Smooth muscle cell (in vitro differentiated cells): Measurements from ENCODE around the gene C16orf46. TPM values are rescaled to one million over a fixed set of nuclear protein-coding genes. Genes with fewer than 3 reads are reported as not detected.

Experiments used
- DNase-seq: peaks from one replicate; lab custom pipeline; 2025; ENCODE audit not compliant: unreplicated experiment; lab: John Stamatoyannopoulos, UW
- H2AFZ ChIP-seq: fragments of 200-600 bp; sonication (generic); 2 replicates; pipeline ENCODE4 v1.6.0; 2016; ENCODE audit warnings: antibody characterized with exemption, low read depth, mild to moderate bottlenecking
- H3F3A ChIP-seq: fragments of 200-600 bp; sonication (generic); 2 replicates; pipeline ENCODE4 v1.6.0; 2017; ENCODE audit warnings: antibody characterized with exemption, low read depth
- H3K27ac ChIP-seq: fragments of 200-600 bp; sonication (generic); 2 replicates; pipeline ENCODE4 v1.5.1; 2016; ENCODE audit warnings: low read depth, mild to moderate bottlenecking
- H3K27me3 ChIP-seq: fragments of 200-600 bp; sonication (generic); 2 replicates; pipeline ENCODE4 v1.6.1; 2016; ENCODE audit warnings: low read depth, mild to moderate bottlenecking
- H3K36me3 ChIP-seq: fragments of 200-600 bp; sonication (generic); 2 replicates; pipeline ENCODE4 v1.5.1; 2016; ENCODE audit warnings: low read depth
- H3K4me1 ChIP-seq: fragments of 200-600 bp; sonication (generic); 2 replicates; pipeline ENCODE4 v1.5.1; 2016; ENCODE audit warnings: low read depth
- H3K4me2 ChIP-seq: fragments of 200-600 bp; sonication (generic); 2 replicates; pipeline ENCODE4 v1.6.0; 2016; ENCODE audit warnings: mild to moderate bottlenecking
- H3K4me3 ChIP-seq: fragments of 200-600 bp; sonication (generic); 2 replicates; pipeline ENCODE4 v1.5.1; 2016; ENCODE audit warnings: mild to moderate bottlenecking
- H3K79me2 ChIP-seq: fragments of 200-600 bp; sonication (generic); 2 replicates; pipeline ENCODE4 v1.6.0; 2016; ENCODE audit warnings: low read depth, mild to moderate bottlenecking
- H3K9ac ChIP-seq: fragments of 200-600 bp; sonication (generic); 2 replicates; pipeline ENCODE4 v1.6.0; 2016; ENCODE audit warnings: low read depth
- H3K9me3 ChIP-seq: fragments of 200-600 bp; sonication (generic); replicated peaks from 2 replicates; pipeline ENCODE4 v1.5.1; 2016; ENCODE audit warnings: low read depth
- H4K20me1 ChIP-seq: fragments of 200-600 bp; sonication (generic); 2 replicates; pipeline ENCODE4 v1.6.0; 2016; ENCODE audit warnings: low read depth
- CTCF ChIP-seq: fragments of 200-600 bp; sonication (generic); IDR thresholded peaks from 2 replicates; pipeline ENCODE4 v1.5.1; 2017; ENCODE audit warnings: borderline replicate concordance, mild to moderate bottlenecking, antibody characterized with exemption; ENCODE audit not compliant: insufficient read depth, poor library complexity, severe bottlenecking
- WGBS: methylation state at CpG from one replicate; pipeline ENCODE4 v1.1.7; 2016; ENCODE audit warnings: low lambda C conversion rate; 5-methylcytosine and 5-hydroxymethylcytosine counted together
- polyA plus RNA-seq: library from polyadenylated mRNA; unstranded; fragments of >200 nt; fragmentation: Nextera tagmentation; extraction: Ambion mirVana; gene quantifications from 2 replicates; pipeline ENCODE4 v1.2.1, GENCODE V29; 2016
- small RNA-seq: library from RNA; depleted of rRNA; stranded (forward); fragments of <200 nt; gene quantifications from one replicate; pipeline ENCODE3, GENCODE V24; 2014
- total RNA-seq: library from RNA; depleted of rRNA; stranded (reverse); fragments of >200 nt; gene quantifications from 2 replicates; pipeline ENCODE4 v1.2.3, GENCODE V29; 2014

C16orf46 gene
- total and polyA plus RNA-seq, 2 experiments from 2014 or later: 0.76 to 1.1 TPM

- no peak for DNase-seq
- H3K4me3 ChIP-seq: no peak overlapping the region
- no peaks in the 10 kb centered on the region for H3K9me3 ChIP-seq
- no peaks in the 10 kb centered on the region for H3F3A ChIP-seq
- no peaks in the 10 kb centered on the region for H3K27me3 ChIP-seq
- WGBS: 92% methylated on average over 2 of the region's 2 CpGs
- no peak overlapping the region for H3K27ac ChIP-seq
- peaks cover 17% of the 10 kb centered on the region for H3K36me3 ChIP-seq
- H4K20me1 ChIP-seq: no peaks in the 10 kb centered on the region
- H3K4me1 ChIP-seq: no peaks in the 10 kb centered on the region
- H3K4me2 ChIP-seq: no peak overlapping the region
- H2AFZ ChIP-seq: no peak overlapping the region
- no peaks in the 10 kb centered on the region for H3K79me2 ChIP-seq
- TF ChIP-seq CTCF: no peak
- no peak overlapping the region for H3K9ac ChIP-seq
Observed at GRCh38 chr16:81018496-81018895, 58.5 kb downstream of the C16orf46 start.

- peaks cover 5% of the 10 kb centered on the region for H3K36me3 ChIP-seq
- TF ChIP-seq CTCF: no peak
- no peaks in the 10 kb centered on the region for H3K27me3 ChIP-seq
- no peak for DNase-seq
- H3K9me3 ChIP-seq: no peaks in the 10 kb centered on the region
- WGBS: 98% methylated on average over 2 of the region's 2 CpGs
- no peak overlapping the region for H3K9ac ChIP-seq
- no peaks in the 10 kb centered on the region for H4K20me1 ChIP-seq
- no peak overlapping the region for H3K4me2 ChIP-seq
- no peak overlapping the region for H3K4me3 ChIP-seq
- no peaks in the 10 kb centered on the region for H3K4me1 ChIP-seq
- no peaks in the 10 kb centered on the region for H3K79me2 ChIP-seq
- H3F3A ChIP-seq: no peaks in the 10 kb centered on the region
- no peak overlapping the region for H2AFZ ChIP-seq
- H3K27ac ChIP-seq: no peak overlapping the region
Observed at GRCh38 chr16:81014672-81015071, 62.4 kb downstream of the C16orf46 start.

- Histone ChIP-seq H3K4me1 (no peaks in the 10 kb centered on the region), H3K27ac (no peak overlapping the region), H4K20me1 (no peaks in the 10 kb centered on the region), H3K9ac (no peak overlapping the region), H3K36me3 (peaks cover 5% of the 10 kb centered on the region), H3F3A (no peaks in the 10 kb centered on the region), H3K79me2 (peaks cover 6% of the 10 kb centered on the region), H3K4me2 (no peak overlapping the region), H3K9me3 (no peaks in the 10 kb centered on the region), H3K27me3 (no peaks in the 10 kb centered on the region), H2AFZ (no peak overlapping the region), H3K4me3 (no peak overlapping the region)
- DNase-seq: no peak
- no peak for TF ChIP-seq CTCF
- 95% methylated on average over 3 of the region's 3 CpGs for WGBS
Observed at GRCh38 chr16:81012974-81013373, 64.1 kb downstream of the C16orf46 start.

Small RNA genes within 50 kb of the gene (small RNA-seq; reads per million reads assigned to genes)
- gene AC092718.3 (not detected), gene RNU6-1191P (not detected)

Other genes with a start within 250 kb of the C16orf46 start
- 53.2 and 56.6 TPM in 2 replicates for gene CMC2, start 70.4 kb downstream of the C16orf46 start, total RNA-seq
- 95.5 and 110 TPM in 2 replicates for gene CMC2, start 70.4 kb downstream of the C16orf46 start, polyA plus RNA-seq
- gene CENPN, start 70.0 kb downstream of the C16orf46 start, total RNA-seq: 18.8 and 24.4 TPM in 2 replicates
- 14.2 and 25.1 TPM in 2 replicates for gene CENPN, start 70.0 kb downstream of the C16orf46 start, polyA plus RNA-seq
- 35.4 and 38.3 TPM in 2 replicates for gene ATMIN, start 41.4 kb downstream of the C16orf46 start, total RNA-seq
- gene ATMIN, start 41.4 kb downstream of the C16orf46 start, polyA plus RNA-seq: 28.7 and 29.5 TPM in 2 replicates
- 24.9 and 42.4 TPM in 2 replicates for gene GCSH, start 19.2 kb upstream of the C16orf46 start, total RNA-seq
- 46.4 and 48.1 TPM in 2 replicates for gene GCSH, start 19.2 kb upstream of the C16orf46 start, polyA plus RNA-seq
- gene BCO1, start 161.5 kb upstream of the C16orf46 start, total RNA-seq: not detected in 2 replicates
- gene BCO1, start 161.5 kb upstream of the C16orf46 start, polyA plus RNA-seq: not detected in 2 replicates
- gene GAN, start 237.7 kb upstream of the C16orf46 start, total RNA-seq: 14.6 and 16.3 TPM in 2 replicates
- gene GAN, start 237.7 kb upstream of the C16orf46 start, polyA plus RNA-seq: 1.2 and 1.6 TPM in 2 replicates